ENCODE results near the gene LMAN2. TPM values are rescaled to one million over a fixed set of nuclear protein-coding genes. Genes with fewer than 3 reads are reported as not detected.

LMAN2 gene
- total and polyA plus RNA-seq, 4 donors: 86.2 to 145 (median 116) TPM

- Histone ChIP-seq H3K27me3 (ENCODE audit: control insufficient read depth in 1 of 2, insufficient read depth in 2 of 2, low read length in 1 of 2) (no peaks in the 10 kb centered on the region), H3K27ac (ENCODE audit: low read depth in 1 of 2, low read length in 2 of 2) (no peak overlapping the region), H3K36me3 (ENCODE audit: control insufficient read depth in 1 of 2, insufficient read depth in 2 of 2, low read length in 1 of 2) (no peaks in the 10 kb centered on the region), H3K4me1 (ENCODE audit: control insufficient read depth in 1 of 2, insufficient read depth in 2 of 2, low read length in 2 of 2) (no peaks in the 10 kb centered on the region), H3K9me3 (ENCODE audit: control insufficient read depth, low read length) (no peaks in the 10 kb centered on the region), H3K4me3 (ENCODE audit: low read length in 2 of 2) (no peak overlapping the region)
- intact Hi-C loops (cut with DNase I): loop anchor here in 1 of 2 donors (5.0 kb wide), 2 partner anchors 60 to 110 kb away; no protein-coding TSS in a partner anchor
- 87 to 89% methylated on average over 5 of the region's 5 CpGs for WGBS, 2 donors
- ATAC-seq (ENCODE audit: low FRiP score) (no peak), DNase-seq (no peak)
These were observed 41.3 kb upstream of the LMAN2 start for GRCh38 chr5:177392765-177393164.

- H3K4me1 ChIP-seq (ENCODE audit: control insufficient read depth in 1 of 2, insufficient read depth in 2 of 2, low read length in 2 of 2): no peaks in the 10 kb centered on the region
- H3K36me3 ChIP-seq (ENCODE audit: control insufficient read depth in 1 of 2, insufficient read depth in 2 of 2, low read length in 1 of 2): no peaks in the 10 kb centered on the region
- ATAC-seq (ENCODE audit: low FRiP score) (peak; percentile 92), DNase-seq (peak; percentile 85 to 89)
- no peaks in the 10 kb centered on the region for H3K27me3 ChIP-seq (ENCODE audit: control insufficient read depth in 1 of 2, insufficient read depth in 2 of 2, low read length in 1 of 2)
- 14 to 21% methylated on average over 12 to 13 of the region's 13 CpGs for WGBS, 2 donors
- H3K4me3 ChIP-seq (ENCODE audit: low read length in 2 of 2): no peak overlapping the region
- intact Hi-C loops (cut with DNase I): loop anchor here (1.0 to 5.0 kb wide), 4 partner anchors 62 to 112 kb away; no protein-coding TSS in a partner anchor
- H3K27ac ChIP-seq (ENCODE audit: low read depth in 1 of 2, low read length in 2 of 2): no peak overlapping the region
- H3K9me3 ChIP-seq (ENCODE audit: control insufficient read depth, low read length): no peaks in the 10 kb centered on the region
These were observed 39.2 kb upstream of the LMAN2 start for GRCh38 chr5:177390363-177391300.

GRCh38 chr5:177389241-177390169 is 38.0 kb upstream of the LMAN2 start:
- H3K4me1 ChIP-seq (ENCODE audit: control insufficient read depth in 1 of 2, insufficient read depth in 2 of 2, low read length in 2 of 2): no peaks in the 10 kb centered on the region

DNA sequence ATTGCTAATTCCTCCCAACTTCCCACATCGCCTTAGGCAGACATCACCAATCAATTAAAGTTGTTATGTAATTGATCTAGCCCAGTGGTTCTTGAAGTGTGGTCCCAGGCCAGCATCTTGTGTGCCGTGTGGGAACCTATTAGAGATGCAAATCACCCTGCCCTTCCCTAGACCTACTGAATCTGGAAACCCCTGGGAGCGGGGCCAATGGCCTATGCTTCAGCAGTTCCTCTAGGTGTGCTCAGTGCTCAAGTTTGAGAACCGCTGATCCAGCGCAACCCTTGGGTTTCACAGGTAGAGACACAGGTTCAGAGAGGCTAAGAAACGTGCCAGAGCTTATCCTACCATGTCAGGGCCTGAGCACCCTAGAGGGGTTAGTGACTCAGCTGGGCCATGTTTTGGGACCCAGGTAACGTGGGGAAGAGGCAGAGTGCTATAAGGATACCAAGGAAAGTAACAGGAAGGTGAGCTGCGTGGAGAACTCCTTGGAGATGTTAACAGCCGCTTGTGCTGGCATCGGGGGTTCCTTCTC is 37.1 kb upstream of the LMAN2 start:
- WGBS, 2 donors: 89 to 90% methylated on average over 10 of the region's 10 CpGs
- H3K36me3 ChIP-seq (ENCODE audit: control insufficient read depth in 1 of 2, insufficient read depth in 2 of 2, low read length in 1 of 2): no peaks in the 10 kb centered on the region
- DNase-seq (no peak), ATAC-seq (ENCODE audit: low FRiP score) (no peak)
- no peak overlapping the region for H3K4me3 ChIP-seq (ENCODE audit: low read length in 2 of 2)
- no peaks in the 10 kb centered on the region for H3K9me3 ChIP-seq (ENCODE audit: control insufficient read depth, low read length)
- no peaks in the 10 kb centered on the region for H3K27me3 ChIP-seq (ENCODE audit: control insufficient read depth in 1 of 2, insufficient read depth in 2 of 2, low read length in 1 of 2)
- H3K27ac ChIP-seq (ENCODE audit: low read depth in 1 of 2, low read length in 2 of 2): no peak overlapping the region
- H3K4me1 ChIP-seq (ENCODE audit: control insufficient read depth in 1 of 2, insufficient read depth in 2 of 2, low read length in 2 of 2): no peaks in the 10 kb centered on the region
- intact Hi-C loops (cut with DNase I): no loop called here

More at GRCh38 chr5:177389241-177390169, 38.0 kb upstream of the LMAN2 start:
- ATAC-seq (ENCODE audit: low FRiP score) (no peak), DNase-seq (peak in 1 of 2 donors; percentile 64)
- H3K27ac ChIP-seq (ENCODE audit: low read depth in 1 of 2, low read length in 2 of 2): no peak overlapping the region
- WGBS, 2 donors: 46 to 53% methylated on average over 21 of the region's 21 CpGs
- intact Hi-C loops (cut with DNase I): loop anchor here (1.0 to 5.0 kb wide), 4 partner anchors 63 to 113 kb away; no protein-coding TSS in a partner anchor
- H3K36me3 ChIP-seq (ENCODE audit: control insufficient read depth in 1 of 2, insufficient read depth in 2 of 2, low read length in 1 of 2): no peaks in the 10 kb centered on the region
- H3K4me3 ChIP-seq (ENCODE audit: low read length in 2 of 2): no peak overlapping the region
- no peaks in the 10 kb centered on the region for H3K27me3 ChIP-seq (ENCODE audit: control insufficient read depth in 1 of 2, insufficient read depth in 2 of 2, low read length in 1 of 2)
- no peaks in the 10 kb centered on the region for H3K9me3 ChIP-seq (ENCODE audit: control insufficient read depth, low read length)

- H3K36me3 ChIP-seq (ENCODE audit: control insufficient read depth in 1 of 2, insufficient read depth in 2 of 2, low read length in 1 of 2): no peaks in the 10 kb centered on the region
- H3K27ac ChIP-seq (ENCODE audit: low read depth in 1 of 2, low read length in 2 of 2): no peak overlapping the region
- no peak for ATAC-seq (ENCODE audit: low FRiP score)
- no peaks in the 10 kb centered on the region for H3K9me3 ChIP-seq (ENCODE audit: control insufficient read depth, low read length)
- 85 to 86% methylated on average over 14 of the region's 14 CpGs for WGBS, 2 donors
- intact Hi-C loops (cut with DNase I): no loop called here
- no peaks in the 10 kb centered on the region for H3K4me1 ChIP-seq (ENCODE audit: control insufficient read depth in 1 of 2, insufficient read depth in 2 of 2, low read length in 2 of 2)
- no peak for DNase-seq
- no peaks in the 10 kb centered on the region for H3K27me3 ChIP-seq (ENCODE audit: control insufficient read depth in 1 of 2, insufficient read depth in 2 of 2, low read length in 1 of 2)
- no peak overlapping the region for H3K4me3 ChIP-seq (ENCODE audit: low read length in 2 of 2)
These were observed 35.9 kb upstream of the LMAN2 start for GRCh38 chr5:177387405-177387804.

GRCh38 chr5:177386542-177386941 is 35.1 kb upstream of the LMAN2 start:
- Histone ChIP-seq H3K36me3 (ENCODE audit: control insufficient read depth in 1 of 2, insufficient read depth in 2 of 2, low read length in 1 of 2) (no peaks in the 10 kb centered on the region), H3K4me1 (ENCODE audit: control insufficient read depth in 1 of 2, insufficient read depth in 2 of 2, low read length in 2 of 2) (no peaks in the 10 kb centered on the region), H3K9me3 (ENCODE audit: control insufficient read depth, low read length) (no peaks in the 10 kb centered on the region), H3K4me3 (ENCODE audit: low read length in 2 of 2) (no peak overlapping the region), H3K27me3 (ENCODE audit: control insufficient read depth in 1 of 2, insufficient read depth in 2 of 2, low read length in 1 of 2) (no peaks in the 10 kb centered on the region), H3K27ac (ENCODE audit: low read depth in 1 of 2, low read length in 2 of 2) (no peak overlapping the region)
- WGBS, 2 donors: 86 to 87% methylated on average over 8 of the region's 8 CpGs
- intact Hi-C loops (cut with DNase I): no loop called here
- no peak for DNase-seq
- no peak for ATAC-seq (ENCODE audit: low FRiP score)

DNA sequence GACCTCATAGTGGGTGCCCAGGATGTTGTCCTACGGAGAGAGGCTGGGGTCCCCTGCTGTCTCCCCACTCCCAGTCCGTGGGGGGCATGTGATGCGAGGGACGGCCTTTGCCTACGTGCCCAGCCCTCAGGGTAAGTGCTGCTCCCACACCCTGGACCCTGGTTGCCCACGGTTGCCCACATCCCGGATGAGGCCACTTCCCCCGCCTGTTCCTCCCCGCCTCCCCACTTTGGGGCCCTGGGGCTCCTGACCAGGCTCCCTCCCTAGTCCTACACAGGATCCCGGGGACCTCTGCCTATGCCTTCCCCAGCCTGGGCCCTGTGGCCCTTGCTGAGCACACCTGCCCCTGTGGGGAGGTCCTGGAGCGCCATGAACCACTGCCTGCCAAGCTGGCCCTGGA is 34.3 kb upstream of the LMAN2 start:
- no peak overlapping the region for H3K27ac ChIP-seq (ENCODE audit: low read depth in 1 of 2, low read length in 2 of 2)
- no peaks in the 10 kb centered on the region for H3K4me1 ChIP-seq (ENCODE audit: control insufficient read depth in 1 of 2, insufficient read depth in 2 of 2, low read length in 2 of 2)
- H3K36me3 ChIP-seq (ENCODE audit: control insufficient read depth in 1 of 2, insufficient read depth in 2 of 2, low read length in 1 of 2): no peaks in the 10 kb centered on the region
- intact Hi-C loops (cut with DNase I): no loop called here
- DNase-seq: no peak
- H3K4me3 ChIP-seq (ENCODE audit: low read length in 2 of 2): no peak overlapping the region
- 71 to 77% methylated on average over 9 to 11 of the region's 11 CpGs for WGBS, 2 donors
- no peaks in the 10 kb centered on the region for H3K27me3 ChIP-seq (ENCODE audit: control insufficient read depth in 1 of 2, insufficient read depth in 2 of 2, low read length in 1 of 2)
- ATAC-seq (ENCODE audit: low FRiP score): no peak
- H3K9me3 ChIP-seq (ENCODE audit: control insufficient read depth, low read length): no peaks in the 10 kb centered on the region

DNA sequence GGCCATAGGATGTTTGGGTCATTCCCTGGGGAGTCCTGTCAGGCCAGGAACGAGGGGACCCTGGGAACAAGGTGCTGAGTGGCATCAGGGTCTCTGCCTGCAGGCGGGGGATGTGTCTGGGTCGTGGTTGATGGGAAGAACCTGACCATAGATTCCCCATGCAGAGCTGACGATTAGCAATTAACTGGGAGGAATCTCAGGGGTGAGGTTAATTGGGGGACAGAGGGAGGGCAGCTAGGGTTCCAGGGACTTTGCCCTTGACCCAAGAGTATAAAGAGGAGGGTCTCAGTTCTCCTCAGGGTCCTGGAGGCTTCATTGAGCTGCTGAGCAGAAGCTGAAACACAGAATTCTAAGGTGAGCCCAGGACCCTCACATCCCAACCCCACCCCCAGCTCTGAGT is 32.7 kb upstream of the LMAN2 start, which contains the start of gene SLC34A1:
Gene SLC34A1, plus strand, starts transcription at position 301 of the 400 bp plus-strand sequence. CDS start 1,308 bp downstream, outside the sequence.
- Histone ChIP-seq H3K27ac (ENCODE audit: low read depth in 1 of 2, low read length in 2 of 2) (no peak within 1 kb of the TSS), H3K9me3 (ENCODE audit: control insufficient read depth, low read length) (no peaks in the 10 kb centered on the region), H3K4me1 (ENCODE audit: control insufficient read depth in 1 of 2, insufficient read depth in 2 of 2, low read length in 2 of 2) (no peaks in the 10 kb centered on the region), H3K27me3 (ENCODE audit: control insufficient read depth in 1 of 2, insufficient read depth in 2 of 2, low read length in 1 of 2) (no peaks in the 10 kb centered on the region), H3K4me3 (ENCODE audit: low read length in 2 of 2) (no peak within 1 kb of the TSS), H3K36me3 (ENCODE audit: control insufficient read depth in 1 of 2, insufficient read depth in 2 of 2, low read length in 1 of 2) (no peaks in the 10 kb centered on the region)
- no peak for ATAC-seq (ENCODE audit: low FRiP score)
- WGBS, 2 donors: 72 to 82% methylated on average over 4 of the region's 4 CpGs
- intact Hi-C loops (cut with DNase I): no loop called here
- DNase-seq: no peak
